GM19452 (cell line): ENCODE data around the gene CCDC6.
"Not testable (repeated sequence)": the region's sequence is repeated elsewhere in the genome, so short reads cannot be mapped to it uniquely, and the experiment has no call there.

ENCODE experiments used
- ATAC-seq: cut with Tn5 transposase; IDR thresholded peaks from one replicate; pipeline ENCODE4 v1.9.1; 2021; ENCODE audit not compliant: unreplicated experiment

The CCDC6 gene

GRCh38 chr10:59771162-59771807 is 135.1 kb downstream of the CCDC6 start:
- ATAC-seq = no peak

GRCh38 chr10:59770689-59771088 is 135.7 kb downstream of the CCDC6 start:
- no peak for ATAC-seq

GRCh38 chr10:59762505-59762904 is 143.9 kb downstream of the CCDC6 start:
- no peak for ATAC-seq

GRCh38 chr10:59757966-59758365 is 148.4 kb downstream of the CCDC6 start:
- no peak for ATAC-seq

GRCh38 chr10:59754951-59755350 is 151.4 kb downstream of the CCDC6 start:
- no peak for ATAC-seq

- no peak for ATAC-seq
Measured at GRCh38 chr10:59753267-59753666, 153.1 kb downstream of the CCDC6 start, which contains the start of gene MRLN. Gene MRLN (minus strand): TSS chr10:59753455.

GRCh38 chr10:59752278-59752940 is 153.9 kb downstream of the CCDC6 start:
- no peak for ATAC-seq

GRCh38 chr10:59750155-59750945 is 156.0 kb downstream of the CCDC6 start:
- ATAC-seq = no peak

GRCh38 chr10:59748834-59749233 is 157.5 kb downstream of the CCDC6 start:
- peak; percentile 60 for ATAC-seq

- no peak for ATAC-seq
Measured at GRCh38 chr10:59745163-59745650, 161.1 kb downstream of the CCDC6 start.

- ATAC-seq = not testable (repeated sequence)
Measured at GRCh38 chr10:59744762-59745161, 161.6 kb downstream of the CCDC6 start.

GRCh38 chr10:59744156-59744555 is 162.2 kb downstream of the CCDC6 start:
- ATAC-seq = not testable (repeated sequence)

- ATAC-seq = no peak
Measured at GRCh38 chr10:59741583-59741982, 164.8 kb downstream of the CCDC6 start.

GRCh38 chr10:59741048-59741447 is 165.3 kb downstream of the CCDC6 start:
- no peak for ATAC-seq
